GM08714 (cell line): ENCODE measurements around the gene NFATC1.

Experiments
- H3K4me3 ChIP-seq: fragments of 200-500 bp; sonication (Bioruptor generic); 2 replicates; pipeline ENCODE4 v1.5.1; 2014; ENCODE audit warnings: mild to moderate bottlenecking, low read length, inconsistent platforms
- ZNF274 ChIP-seq: IDR thresholded peaks from 2 replicates; pipeline ENCODE4 v1.6.1; 2012; ENCODE audit warnings: mild to moderate bottlenecking, low read depth, low read length

Gene NFATC1

DNA sequence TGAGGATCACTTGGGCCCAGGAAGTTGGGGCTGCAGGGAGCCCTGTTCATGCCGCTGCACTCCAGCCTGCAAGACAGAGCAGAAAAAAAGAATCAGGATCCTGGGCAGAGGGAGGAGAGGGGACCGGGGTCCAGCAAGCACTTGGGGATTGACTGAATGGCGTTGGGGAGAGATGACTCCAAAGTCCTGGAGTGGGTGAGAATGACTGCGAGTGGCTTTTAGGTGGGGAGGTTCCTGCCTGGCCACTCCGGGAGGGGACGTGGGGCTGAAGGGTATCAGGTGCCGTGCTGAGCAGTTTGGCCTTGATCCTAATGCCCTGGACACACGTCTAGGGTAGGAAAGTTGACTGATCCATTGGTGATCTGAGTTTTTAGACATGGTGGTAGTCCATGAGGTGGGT, 3.5 kb upstream of the NFATC1 start:
- H3K4me3 ChIP-seq = no peak overlapping the region
- TF ChIP-seq ZNF274 = no peak

DNA sequence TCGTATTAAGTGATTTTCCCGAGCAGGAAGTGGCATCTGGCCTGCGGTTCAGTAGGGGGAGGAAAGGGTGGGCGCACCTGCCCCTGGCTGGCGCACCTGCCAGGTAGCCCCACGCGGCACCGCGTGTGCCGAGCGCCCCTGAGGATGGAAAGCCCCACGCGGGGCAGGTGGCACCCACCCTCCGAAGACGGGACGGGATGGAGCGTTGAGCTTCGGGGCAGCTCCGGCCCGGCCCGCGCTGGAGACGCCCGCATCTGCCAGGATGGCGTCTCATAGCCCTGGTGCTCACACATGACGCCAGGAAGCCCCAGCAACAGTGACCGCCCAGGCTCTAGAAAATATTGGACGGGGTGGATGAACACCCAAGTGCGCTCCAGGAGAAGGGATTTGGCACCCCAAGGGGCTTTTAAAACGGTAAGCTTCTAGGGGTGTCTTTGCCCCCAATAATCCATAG, 2.5 kb upstream of the NFATC1 start:
- no peak for TF ChIP-seq ZNF274
- H3K4me3 ChIP-seq = peak overlapping the region; percentile 57; the same call in 1 of the 2 replicates

DNA sequence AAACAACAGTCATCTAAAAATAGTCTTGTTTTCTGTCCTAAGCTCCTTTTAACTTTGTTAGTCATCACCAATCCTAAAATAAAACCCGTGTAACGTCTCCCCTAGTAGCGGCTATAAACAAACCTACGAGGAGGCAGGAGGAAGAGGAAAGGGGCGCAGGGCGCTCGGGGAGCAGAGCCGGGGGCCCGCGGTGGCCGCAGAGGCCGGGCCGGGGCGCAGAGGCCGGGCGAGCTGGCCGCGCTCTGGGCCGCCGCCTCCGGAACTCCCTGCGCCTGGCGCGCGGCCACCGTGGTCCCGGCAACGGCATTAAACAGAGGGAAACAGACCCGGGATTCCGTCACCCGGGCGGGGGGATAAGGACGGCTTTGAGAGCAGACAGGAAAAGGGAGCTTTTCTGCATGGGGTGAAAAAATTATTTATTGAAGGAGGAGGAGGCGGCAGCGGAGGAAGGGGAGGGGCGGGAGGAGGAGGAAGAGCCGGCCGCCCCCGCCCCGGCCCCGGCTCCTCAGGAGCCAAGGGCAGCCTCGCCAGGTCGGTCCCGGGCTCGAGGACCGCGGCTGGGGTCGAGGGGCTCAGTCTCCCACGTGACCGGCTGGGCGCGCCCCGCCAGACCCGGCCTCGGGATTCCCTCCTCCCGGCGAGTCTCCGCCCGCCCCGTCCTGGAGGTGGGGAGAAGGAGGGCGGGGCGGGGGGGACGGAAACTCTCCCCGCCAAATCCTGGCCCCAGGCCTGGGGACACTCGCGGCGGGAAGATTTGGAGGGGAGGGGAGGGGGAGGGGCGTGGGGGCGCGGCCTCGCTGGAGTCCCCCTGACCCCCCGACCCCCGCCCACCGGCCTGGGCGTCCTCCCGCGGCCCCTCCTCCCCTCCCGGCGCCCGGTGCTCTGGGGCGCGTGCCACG, 1.8 kb upstream of the NFATC1 start:
- TF ChIP-seq ZNF274 = no peak
- peak overlapping the region; percentile 57; the same call in 1 of the 2 replicates for H3K4me3 ChIP-seq

DNA sequence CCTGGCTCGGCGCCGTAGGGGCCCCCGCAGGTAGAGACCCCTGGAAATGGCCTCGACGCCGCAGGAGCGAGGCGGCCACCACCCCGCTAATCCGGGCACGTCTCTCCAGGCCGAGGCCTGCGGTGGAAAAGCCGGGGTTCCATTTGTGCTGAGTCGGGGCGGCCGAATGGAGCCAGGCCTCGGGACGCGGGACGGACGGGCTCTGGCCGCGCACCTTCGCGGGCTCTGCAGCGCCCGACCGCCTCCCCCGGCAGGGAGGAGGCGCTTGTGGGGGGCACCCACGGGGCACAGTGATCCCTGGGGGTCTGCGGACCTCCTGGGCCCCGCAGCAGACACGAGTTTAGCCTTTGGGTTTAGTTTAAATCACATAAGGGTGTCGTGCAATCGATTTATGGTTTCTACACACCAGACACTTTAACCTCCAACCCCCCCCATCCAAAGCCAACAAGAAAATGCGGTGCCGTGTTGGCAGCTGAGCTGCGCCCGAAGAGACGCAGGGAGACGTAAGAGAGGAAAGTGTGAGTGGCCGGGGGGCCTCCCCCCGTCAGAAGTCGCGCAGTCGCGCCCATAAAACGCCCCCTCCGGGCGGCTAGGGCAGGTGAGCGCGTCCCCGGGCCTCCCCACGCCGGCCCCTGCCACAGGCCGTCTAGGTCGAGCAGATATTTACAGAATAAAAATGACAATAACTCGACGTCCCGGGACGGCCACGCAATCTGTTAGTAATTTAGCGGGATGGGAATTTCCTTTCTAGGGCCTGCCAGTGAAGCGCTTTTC, 1.0 kb upstream of the NFATC1 start:
- H3K4me3 ChIP-seq = no peak overlapping the region; the same call in 1 of the 2 replicates
- no peak for TF ChIP-seq ZNF274

DNA sequence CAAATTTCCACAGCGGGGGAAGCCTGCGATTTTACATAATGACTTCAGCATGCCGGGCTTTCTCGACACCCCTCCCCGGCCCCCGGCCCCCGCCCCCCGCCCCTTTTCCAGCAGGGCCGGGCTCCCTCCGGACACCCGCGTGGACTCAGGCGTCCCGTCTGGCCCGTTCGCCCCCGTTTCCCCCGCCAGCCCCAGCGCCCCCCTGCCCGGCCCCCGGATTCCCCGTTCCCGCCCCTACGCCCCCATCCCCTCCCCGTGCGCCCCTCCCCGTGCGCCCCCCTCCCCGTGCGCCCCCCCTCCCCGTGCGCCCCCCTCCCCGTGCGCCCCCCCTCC, 456 bp upstream of the NFATC1 start:
- H3K4me3 ChIP-seq = no peak overlapping the region
- no peak for TF ChIP-seq ZNF274

DNA sequence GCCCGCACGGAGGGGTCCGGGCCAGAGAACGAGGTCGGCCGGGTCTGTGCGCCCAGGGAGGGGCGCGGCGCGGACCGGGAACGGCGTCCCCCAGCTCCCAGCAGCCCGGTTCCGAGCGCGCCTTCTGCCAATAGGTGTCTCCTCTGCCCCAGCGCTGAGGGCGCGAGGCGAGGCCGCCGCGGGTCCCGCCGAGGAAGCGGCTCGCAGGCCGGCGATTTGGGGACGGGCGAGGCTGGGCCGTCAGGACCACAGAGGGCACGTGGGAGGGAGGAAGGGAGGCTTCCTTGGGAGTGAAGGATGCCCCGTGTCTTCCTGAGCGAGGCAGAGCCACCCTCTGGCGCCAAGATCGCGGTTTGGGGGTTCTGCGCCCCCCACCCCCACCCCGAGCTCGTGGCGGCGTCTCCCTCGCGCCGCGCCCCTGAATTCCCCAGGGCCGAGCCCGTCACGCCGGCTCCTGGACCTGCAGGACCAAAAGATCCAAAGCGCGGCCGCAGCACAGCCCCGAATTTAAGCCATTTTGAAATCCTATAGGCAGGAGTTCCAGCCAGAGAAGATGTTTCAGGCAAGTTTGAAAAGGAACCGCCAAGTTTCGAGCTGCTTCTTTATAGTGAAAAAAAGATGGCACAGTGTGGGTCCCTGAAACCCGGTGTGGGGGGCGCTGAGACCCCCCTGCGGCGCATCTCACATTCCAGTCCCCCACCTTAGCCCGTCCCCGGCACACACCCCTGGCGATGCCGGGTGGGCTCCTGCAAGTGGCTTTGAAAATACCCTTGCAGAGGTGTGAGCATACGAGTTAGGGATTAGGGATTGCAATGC, 909 bp downstream of the NFATC1 start:
- H3K4me3 ChIP-seq = peak overlapping the region; percentile 19; the same call in 1 of the 2 replicates
- TF ChIP-seq ZNF274 = no peak

DNA sequence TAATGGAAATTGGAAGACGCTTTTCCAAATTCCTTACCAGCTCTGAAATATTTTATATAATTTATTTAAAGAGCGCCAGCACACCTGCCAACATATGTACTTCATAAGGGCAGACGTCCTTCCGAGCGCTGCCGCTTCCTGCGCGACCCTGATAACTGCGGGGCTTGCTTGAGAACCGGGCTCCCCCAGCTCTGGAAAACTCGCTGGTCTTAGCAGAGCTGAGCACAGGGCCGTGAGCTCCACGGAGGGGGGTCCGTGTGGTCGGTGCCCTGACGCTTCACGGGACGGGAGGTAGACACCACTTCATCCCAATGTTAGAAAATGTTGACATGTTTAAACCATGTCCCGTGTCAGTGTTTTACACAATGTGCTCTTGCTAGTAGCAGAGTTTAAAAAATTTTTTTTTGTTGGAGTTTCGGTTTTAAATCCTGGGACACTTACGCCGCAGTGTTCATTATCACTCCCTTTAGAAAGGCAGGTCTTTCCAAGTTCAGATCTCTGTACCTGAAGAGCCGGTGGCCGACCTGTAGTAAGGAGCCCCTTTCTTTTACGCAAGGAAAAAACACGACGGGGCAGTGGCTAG, 1.6 kb downstream of the NFATC1 start:
- H3K4me3 ChIP-seq = no peak overlapping the region
- TF ChIP-seq ZNF274 = no peak

DNA sequence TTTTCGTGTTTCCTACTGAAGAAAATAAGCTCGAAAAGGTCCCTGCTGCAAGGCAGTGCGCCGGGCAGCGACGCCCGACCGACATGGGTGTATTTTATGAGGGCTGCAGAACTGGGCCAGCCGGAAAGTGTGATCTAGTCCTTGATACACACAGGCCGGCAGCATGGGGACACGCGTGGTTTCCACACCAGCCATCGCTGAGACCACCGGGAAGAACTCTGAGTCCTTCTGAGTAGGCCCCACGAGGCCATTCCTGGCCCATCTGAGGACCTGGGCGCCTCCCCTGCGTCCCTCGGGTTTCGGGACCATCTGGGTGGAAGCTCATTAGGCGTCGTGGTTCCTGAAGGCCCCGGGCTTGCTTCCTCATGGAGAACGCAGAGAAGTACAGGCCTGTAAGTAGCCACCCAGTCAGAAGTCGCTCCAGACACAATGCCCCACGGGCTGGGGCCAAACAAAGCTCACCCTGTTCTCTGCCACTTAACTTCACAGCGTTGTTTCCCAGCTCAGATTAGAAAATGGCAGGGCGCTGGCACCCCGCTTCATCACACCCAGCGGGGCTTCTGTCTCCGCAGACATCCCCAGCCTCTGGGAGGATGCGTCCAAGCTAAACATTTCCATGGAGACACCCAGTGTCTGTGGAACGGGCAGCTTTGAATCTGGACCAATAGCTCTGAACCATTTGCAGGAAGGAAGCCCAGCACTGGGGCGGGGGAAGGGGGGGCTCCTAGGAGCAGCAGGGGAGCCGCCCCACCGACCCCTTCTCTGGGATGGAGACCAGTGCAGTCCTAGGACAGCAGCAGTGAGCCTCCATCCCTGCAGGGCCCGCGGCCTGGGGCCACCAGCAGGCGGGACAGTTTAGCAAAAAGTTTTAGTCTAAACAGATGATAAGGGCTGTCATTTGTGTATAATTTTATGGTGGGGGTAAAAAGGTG, 2.4 kb downstream of the NFATC1 start:
- H3K4me3 ChIP-seq = no peak overlapping the region
- no peak for TF ChIP-seq ZNF274

DNA sequence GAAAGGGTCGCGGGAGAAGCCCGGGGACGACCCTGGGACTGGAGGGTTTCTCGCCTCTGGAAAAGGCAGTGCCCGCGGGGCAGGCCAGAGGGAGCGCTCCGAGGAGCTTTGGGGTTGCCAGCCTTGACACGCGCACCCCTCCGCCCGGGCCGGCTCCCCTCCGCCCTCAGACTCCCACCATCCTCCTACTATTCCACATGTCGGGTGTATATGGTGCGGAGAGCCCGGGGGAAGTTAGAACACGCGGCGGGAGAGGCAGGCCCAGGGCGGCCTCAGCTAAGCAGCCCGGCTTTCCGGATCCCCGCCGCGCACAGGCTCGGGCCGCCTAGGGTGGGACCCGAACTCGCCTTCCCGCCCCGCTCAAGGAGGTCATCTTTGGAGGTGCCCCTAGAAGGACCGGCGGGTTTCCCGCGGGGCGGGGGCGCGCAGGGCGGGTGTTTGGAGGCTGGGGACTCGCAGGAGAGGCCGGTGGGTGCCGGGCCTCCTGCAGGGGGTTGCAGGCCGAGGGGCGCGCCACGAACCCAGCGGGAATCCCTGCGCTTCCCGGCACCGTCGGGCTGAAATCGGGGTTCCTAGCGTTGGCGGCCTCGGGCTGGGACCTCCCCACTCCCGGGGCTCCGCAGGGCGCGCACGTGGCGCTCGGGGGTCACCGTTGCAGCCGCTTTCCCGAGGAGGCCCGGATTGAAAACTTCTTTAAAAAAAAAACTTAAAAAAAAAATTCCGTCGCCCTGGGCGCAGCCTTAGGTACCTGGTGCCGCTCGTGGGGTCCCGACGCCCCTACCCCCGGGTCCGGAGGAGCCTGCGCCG, 3.7 kb downstream of the NFATC1 start:
- H3K4me3 ChIP-seq = peak overlapping the region; percentile 57; the same call in 1 of the 2 replicates
- TF ChIP-seq ZNF274 = no peak

DNA sequence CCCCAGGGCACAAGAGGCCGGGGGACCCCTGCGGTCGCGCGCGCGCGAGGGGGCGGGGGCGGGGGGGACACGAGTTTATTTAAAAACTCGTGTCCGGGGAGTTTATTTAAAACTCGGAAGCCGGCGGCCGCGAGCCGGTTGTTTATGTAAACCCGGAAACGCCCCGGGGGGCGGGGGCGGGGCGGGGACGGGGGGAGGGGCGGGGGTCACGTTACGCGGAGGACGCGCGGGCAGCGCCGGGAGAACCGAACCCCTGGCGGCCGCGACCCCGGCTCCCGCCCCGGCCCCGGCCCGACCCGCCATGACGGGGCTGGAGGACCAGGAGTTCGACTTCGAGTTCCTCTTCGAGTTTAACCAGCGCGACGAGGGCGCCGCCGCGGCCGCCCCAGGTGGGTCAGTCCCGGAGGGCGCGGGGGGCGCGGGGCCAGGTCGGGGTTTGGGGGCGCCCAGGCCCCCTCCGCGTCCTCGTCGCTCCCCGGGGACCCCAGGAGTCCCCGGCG, 4.4 kb downstream of the NFATC1 start:
- no peak for TF ChIP-seq ZNF274
- H3K4me3 ChIP-seq = peak overlapping the region; percentile 67

DNA sequence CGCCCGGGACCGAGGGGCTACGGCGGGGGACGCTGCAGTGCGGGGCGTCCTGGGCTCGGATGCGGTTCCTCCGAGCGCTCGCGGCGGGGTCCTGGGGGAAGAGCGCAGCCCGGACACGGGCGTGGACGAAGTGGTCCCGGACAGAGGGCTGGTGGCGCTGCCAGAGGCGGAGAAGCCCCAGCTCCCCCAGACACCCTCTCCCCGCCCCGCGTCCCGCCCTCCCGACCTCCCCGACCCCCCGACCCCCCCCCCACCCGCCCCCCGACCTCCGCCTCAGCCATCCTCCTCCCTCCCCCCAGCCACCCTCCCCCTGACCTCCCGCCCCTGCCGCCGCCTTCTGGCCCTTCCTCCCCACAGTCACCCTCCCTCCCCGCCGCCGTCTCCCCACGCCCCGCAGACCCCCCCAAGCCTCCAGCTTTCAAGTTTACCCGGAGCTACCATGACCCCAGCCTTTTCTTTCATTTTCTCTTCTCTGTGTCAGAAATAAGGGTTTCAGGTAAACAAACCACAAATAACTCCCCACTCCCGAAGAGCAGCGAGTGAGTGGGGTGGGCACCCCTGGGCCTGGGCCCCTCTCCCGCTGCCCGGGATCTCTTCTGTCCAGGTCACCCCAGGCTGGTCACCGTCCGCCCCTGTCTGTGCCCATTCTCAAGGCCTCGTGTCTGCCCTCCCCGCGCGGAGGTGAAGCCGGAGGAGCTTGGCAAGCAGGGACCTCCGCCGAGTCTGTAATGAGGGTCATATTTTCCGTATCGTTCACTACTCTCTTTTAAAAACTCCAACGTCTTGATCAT, 5.1 kb downstream of the NFATC1 start:
- peak overlapping the region; percentile 67 for H3K4me3 ChIP-seq
- no peak for TF ChIP-seq ZNF274
